ENCODE measurements around the gene TSEN34.

TSEN34 gene

GRCh38 chr19:54191011-54191810, at the start of gene TSEN34:
TSS of gene TSEN34 (plus strand) at chr19:54191308. CDS start at chr19:54191365, 57 bp downstream.
- DNase-seq, result peak; percentile 80

DNA sequence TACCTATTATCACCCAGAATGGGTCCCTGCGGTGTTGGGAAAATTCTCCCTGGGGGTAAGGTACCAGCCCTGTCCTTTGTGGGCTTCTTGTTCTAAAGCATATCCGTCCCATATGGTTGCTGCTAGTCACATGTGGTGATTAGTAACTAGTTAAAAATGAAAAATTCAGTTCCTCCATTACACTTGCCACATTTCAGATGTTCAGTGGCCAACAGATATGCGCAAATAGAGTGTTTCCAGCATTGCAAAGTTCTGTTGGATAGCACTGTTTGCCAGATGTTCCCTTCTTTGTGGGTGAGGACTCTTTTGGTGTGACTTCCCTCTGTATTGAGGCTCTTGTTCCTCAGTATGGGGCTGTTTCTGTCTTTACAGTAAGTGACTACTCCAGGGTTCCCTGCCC, 49.8 kb upstream of the TSEN34 start:
- no peak for DNase-seq

DNA sequence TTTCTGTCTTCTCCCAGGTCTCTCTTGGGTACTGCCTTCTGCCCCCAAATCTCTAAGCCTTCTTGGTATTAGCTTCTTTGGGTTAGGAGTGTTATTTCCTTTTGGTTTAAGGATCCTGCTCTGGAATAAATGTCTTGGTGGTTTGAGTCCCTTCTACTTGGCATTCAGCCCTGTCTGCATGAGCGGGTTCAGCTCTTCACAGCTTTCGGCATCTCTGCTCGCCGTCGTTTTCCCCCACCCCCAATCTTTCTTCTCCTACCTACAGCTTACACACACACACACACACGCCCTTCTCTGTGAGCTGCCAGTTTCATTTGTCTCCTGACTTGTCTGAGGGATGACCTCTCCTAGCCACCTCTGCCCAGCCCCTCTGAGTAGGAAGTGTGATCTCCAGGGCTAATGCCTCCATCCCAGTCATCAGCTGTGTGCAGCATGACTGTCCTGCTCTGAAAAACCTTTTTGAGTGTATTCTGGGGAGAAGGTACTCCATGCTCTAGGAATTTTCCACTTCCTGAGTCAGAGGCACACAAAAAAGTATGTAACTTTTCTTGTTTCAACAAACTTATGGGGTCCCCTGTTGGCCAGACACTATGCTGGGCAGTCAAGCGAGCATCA, 48.8 kb upstream of the TSEN34 start:
- no peak for DNase-seq

GRCh38 chr19:54145541-54146158, 45.5 kb upstream of the TSEN34 start:
- DNase-seq, result no peak

DNA sequence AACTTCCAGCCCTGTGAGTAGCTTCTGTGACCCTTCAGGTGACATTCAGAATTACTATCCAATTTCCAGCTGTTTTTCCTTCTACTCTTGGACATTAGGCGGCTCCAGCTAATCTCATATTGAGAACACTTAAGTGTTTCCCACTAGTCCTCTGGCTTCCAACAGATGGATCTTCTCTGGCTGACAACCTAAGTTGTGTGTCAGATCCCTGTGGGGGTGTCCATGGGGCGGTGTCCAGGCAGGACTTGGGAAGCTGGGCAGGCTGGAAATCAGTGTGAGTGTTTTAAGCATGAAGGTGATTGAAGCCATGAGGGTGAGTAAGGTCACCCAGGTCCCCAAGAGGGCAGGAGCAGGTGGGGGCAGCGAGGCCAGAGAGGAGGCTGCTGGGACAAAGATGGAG, 43.4 kb upstream of the TSEN34 start:
- no peak for DNase-seq

- no peak for DNase-seq
These were observed 43.0 kb upstream of the TSEN34 start for GRCh38 chr19:54148158-54148557.

DNA sequence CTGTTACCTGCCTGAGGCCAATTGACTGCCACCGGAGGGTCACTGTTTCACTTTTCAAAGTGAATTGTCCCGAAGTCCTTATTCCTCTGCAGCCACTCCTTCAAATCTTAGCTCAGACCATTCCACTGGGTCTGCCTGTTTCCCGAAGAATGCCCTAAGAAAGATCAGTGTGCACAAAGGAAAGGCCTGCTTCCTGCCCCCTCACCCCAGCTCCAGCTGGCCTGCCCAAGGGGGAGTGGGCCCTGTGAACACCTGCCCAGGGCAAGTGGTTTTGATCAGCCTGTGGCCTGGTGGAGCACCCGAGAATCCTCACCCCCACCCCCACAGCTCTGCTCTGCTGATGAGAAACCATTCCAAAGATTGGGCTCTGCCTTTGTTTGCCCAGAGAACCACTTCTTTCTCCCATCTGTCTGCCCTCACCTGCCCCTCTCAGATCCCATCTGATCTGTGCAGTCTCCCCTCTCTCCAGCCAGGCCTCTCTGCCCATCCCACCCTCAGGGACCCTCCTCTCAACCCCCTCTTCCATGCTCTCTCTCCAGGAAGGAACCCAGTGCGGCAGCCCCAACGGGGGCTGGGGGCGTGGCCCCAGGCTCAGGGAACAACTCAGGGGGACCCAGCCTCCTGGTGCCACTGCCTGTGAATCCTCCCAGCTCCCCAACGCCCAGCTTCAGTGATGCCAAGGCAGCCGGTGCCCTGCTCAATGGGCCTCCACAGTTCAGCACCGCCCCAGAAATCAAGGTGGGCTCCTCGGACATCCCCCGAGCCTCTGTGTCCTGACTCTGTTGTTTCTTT, 41.9 kb upstream of the TSEN34 start:
- DNase-seq, result no peak

GRCh38 chr19:54151362-54152035, 39.6 kb upstream of the TSEN34 start:
- DNase-seq, result no peak

- DNase-seq, result no peak
These were observed 38.8 kb upstream of the TSEN34 start for GRCh38 chr19:54152267-54152666.

GRCh38 chr19:54152878-54153524, 38.1 kb upstream of the TSEN34 start:
- no peak for DNase-seq

DNA sequence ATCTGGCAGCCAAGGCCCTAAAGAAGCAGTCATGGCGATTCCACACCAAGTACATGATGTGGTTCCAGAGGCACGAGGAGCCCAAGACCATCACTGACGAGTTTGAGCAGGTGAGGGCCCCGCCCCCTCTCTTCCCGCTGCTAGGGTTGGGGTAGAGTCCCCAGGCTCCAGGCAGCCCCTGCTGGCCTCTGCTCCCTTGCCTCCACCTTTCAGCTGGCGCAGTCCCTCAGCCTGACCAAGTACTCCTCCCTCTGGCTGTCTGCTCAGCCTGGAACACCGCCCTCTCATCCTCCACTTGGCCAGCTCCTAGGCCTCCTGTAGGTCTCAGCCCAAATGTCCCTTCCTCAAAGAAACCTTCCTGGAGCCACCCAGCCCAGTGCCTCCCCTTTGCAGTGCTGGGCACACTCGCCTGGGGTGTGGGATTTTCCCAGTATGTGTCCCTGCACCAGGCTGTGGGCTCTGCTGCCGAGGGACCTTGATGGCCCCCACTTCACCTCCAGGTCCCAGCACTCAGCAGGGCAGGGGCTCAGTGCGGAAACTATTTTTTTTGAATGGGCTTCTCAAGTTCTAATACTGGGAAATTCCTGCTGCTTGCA, 37.3 kb upstream of the TSEN34 start:
- DNase-seq, result no peak

DNA sequence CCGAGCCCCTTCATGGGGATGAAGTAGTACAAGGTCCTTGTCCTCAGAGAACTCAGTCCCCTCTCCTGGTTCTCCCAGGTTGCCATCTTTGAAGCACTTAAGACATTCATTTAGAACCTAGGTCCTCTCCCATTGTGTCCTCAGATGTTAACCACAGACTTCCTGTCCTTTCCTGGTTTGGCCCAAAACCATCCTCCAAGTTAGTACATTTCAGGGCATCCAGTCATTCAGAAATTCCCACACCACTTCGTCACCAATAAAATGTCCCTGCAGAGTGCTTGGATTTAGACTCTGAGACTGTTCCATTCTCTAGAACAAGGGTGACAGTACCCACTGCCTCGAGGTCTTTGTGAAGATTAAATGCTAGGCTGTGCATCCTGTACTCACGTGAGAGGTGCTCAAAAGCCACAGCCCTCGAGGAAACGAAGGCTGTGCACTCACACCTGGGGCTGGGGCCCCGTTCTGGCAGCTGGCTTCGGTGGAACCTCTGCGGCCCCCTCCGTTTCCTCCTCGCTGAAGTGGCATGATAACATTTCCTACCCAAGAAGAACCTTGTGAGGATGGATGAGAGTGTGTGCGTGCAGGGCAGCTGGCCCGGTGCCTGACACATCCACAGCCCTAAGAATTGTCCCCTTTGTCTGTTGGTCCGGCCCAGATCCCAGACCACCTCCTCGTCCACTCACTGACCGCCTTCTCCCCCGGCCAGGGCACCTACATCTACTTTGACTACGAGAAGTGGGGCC, 36.3 kb upstream of the TSEN34 start:
- DNase-seq, result no peak

DNA sequence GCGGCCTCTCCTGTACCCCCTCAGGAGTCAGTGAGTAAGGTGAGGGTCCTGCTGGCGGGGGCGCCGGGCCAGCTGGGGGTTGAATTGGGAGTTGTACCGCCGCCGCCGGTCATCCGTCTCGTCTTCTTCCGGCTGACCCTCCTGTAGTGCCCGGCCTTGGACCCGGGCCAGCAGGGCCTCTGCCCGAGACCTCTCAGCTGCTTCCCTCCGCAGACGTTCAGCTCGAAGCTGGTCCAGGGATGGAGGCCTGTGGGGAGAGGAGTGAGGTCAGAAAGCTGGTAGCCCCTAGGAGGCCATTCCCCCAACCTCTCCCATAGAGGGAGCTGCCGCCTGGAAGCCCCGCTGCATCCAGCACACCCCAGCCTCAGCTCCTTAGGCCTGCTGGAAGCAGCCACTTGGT, 35.4 kb upstream of the TSEN34 start:
- DNase-seq, result no peak

DNA sequence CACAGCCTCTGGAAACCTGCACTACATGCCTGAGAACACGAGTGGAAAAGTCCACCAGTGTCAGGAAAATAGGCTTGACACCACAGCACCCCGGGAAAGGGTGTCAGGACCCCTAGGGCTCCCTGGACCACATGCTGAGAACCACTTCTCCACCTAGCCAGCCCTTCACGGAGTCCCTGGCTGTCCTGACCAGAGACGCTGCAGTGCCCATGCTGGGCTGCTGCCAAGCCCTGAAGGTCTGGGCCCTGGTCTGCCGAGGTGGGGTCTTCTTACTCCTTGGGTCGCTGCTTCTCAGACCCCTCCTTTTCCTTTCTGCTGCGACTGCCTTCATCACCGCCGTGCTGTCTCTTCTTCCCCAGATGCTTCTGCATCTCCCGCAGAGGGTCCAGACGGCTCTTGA, 34.6 kb upstream of the TSEN34 start:
- DNase-seq, result no peak

- no peak for DNase-seq
These were observed 34.2 kb upstream of the TSEN34 start for GRCh38 chr19:54156953-54157352.

- DNase-seq, result no peak
These were observed 32.2 kb upstream of the TSEN34 start for GRCh38 chr19:54158812-54159351.

DNA sequence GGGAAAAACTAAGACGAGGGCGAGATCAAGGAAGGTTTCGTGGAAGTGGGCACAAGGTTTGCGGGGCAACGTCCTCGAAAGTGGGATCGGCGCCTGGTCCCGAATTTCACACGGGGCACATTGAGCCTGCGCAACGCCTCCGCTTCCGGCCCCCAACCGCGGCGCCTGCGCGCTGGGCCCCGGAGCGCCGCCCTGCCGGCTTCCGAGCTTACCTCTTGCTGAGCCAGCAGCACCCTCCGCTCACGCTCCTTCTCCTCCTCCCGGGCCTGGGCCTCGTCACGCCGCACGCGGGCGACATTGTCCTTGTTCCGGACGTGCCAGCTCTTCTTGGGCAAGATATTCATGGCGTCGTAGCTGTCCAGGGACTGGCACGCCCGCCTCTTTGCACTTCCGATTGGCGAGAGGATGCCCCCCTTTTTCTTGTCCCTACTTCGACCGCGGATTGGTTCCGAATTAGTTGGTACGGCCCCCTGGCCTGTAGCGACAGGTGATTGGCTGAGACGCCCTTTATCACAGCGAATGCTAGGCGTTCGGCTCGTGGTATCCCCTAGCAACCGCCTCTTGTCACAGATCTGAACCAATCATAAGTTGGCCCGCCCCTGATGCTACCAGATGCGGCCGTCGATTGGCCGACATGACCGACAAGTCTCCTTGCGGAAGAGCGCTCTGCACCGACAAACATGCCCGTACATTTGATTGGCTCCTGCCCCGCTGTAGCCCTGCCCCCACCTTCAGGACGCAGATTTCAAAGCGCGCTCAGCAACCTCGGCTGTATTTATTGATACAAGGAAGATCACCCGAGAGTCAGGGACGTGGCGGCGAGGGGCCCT, 31.5 kb upstream of the TSEN34 start, which contains the start of gene LENG1:
TSS of gene LENG1 (minus strand) at position 370 of the 830 bp plus-strand sequence. CDS start at position 344, 26 bp downstream.
- peak; percentile 99 for DNase-seq

GRCh38 chr19:54160182-54160811, 30.8 kb upstream of the TSEN34 start:
- DNase-seq, result no peak

DNA sequence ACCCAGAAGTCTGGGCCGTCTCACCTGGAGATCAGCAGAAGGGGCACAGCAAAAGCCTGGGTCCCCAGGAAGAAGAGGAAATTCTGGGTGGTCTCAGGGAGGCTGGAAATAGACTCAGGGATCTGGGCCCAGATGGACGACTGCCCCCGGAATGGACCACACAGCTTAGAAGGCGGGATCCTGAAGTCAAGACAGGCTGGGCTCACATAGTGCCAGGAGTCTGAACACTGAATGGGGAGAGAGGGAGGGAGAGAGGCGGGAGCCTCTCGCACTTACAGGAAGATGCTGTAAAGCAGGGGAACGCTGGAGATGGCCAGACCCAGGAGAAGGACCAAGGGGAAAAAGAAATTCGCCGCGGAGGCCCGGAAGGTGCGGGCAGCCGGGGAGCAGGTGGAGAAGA, 30.3 kb upstream of the TSEN34 start:
- no peak for DNase-seq

All from SHP77 treated with DMSO at 0.1 percent for 48 hours (cell line).